ENCODE measurements around the gene RHOF. TPM values are rescaled to one million over a fixed set of nuclear protein-coding genes. Genes with fewer than 3 reads are reported as not detected.
"Not testable (repeated sequence)": the region's sequence is repeated elsewhere in the genome, so short reads cannot be mapped to it uniquely, and the experiment has no call there.

Gene RHOF
- total and polyA plus RNA-seq, 2 donors, result 12.9 to 33.3 TPM

DNA sequence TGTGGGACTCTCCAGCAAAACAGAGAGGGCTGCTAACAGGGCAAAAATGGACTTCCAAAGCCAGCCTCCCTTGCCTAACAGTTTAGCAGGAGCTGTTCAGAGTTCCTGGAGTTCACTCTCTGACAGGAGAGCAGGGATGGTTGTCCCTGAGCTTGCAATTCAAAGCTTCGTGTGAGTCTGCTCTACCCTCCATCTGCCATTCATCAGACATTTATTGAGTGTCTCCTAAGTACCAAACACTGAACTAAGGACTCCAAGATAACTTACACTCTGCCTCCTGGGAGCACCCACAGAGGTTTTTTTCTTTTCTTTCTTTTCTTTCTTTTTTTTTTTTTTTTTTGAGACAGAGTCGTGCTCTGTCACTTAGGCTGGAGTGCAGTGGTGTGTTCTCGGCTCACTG, 28.7 kb downstream of the RHOF start:
- Histone ChIP-seq H3K9me3 (ENCODE audit: control insufficient read depth in 2 of 2, insufficient read depth in 1 of 2, low read length in 1 of 2) (peaks cover 0 to 2% of the 10 kb centered on the region in 2 donors), H3K27ac (ENCODE audit: low read depth in 1 of 2, low read length in 1 of 2) (no peak overlapping the region), H3K36me3 (ENCODE audit: control insufficient read depth in 2 of 2, insufficient read depth in 2 of 2, low read length in 1 of 2) (peaks cover 0 to 4% of the 10 kb centered on the region in 2 donors), H3K27me3 (ENCODE audit: control insufficient read depth in 2 of 2, insufficient read depth in 1 of 2, low read length in 1 of 2) (no peaks in the 10 kb centered on the region), H3K4me3 (ENCODE audit: low read length in 2 of 2) (no peak overlapping the region), H3K4me1 (ENCODE audit: control insufficient read depth in 2 of 2, insufficient read depth in 2 of 2, low read length in 2 of 2) (no peaks in the 10 kb centered on the region)
- 96% methylated on average over 3 of the region's 3 CpGs for WGBS
- no peak for DNase-seq (ENCODE audit: low read depth in 6 of 9, low spot score in 9 of 9)

DNA sequence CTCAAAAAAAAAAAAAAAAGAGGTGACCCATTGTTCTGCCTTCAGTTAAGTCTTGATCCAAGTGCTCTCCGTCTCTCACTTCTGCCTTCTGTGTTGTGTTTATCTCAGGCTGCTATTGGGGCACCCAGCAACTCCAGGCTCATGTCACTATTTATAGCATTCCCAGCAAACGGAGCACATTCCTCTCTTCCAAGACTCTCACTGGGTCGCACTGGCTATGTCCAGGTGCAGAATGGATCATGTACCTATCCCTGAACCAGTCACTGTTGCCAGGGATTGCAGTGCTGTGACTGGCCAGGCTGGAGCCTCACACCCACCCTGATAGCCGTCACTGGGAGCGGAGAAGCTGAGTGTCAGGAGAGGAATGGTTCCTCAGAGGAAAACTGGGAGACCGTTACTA, 31.2 kb downstream of the RHOF start:
- DNase-seq (ENCODE audit: low read depth in 6 of 9, low spot score in 9 of 9), result no peak
- no peaks in the 10 kb centered on the region for H3K27me3 ChIP-seq (ENCODE audit: control insufficient read depth in 2 of 2, insufficient read depth in 1 of 2, low read length in 1 of 2)
- peaks cover 0 to 4% of the 10 kb centered on the region in 2 donors for H3K36me3 ChIP-seq (ENCODE audit: control insufficient read depth in 2 of 2, insufficient read depth in 2 of 2, low read length in 1 of 2)
- no peak overlapping the region for H3K4me3 ChIP-seq (ENCODE audit: low read length in 2 of 2)
- 99% methylated on average over 6 of the region's 6 CpGs for WGBS
- no peak overlapping the region for H3K27ac ChIP-seq (ENCODE audit: low read depth in 1 of 2, low read length in 1 of 2)
- H3K9me3 ChIP-seq (ENCODE audit: control insufficient read depth in 2 of 2, insufficient read depth in 1 of 2, low read length in 1 of 2), result peaks cover 0 to 2% of the 10 kb centered on the region in 2 donors
- no peaks in the 10 kb centered on the region for H3K4me1 ChIP-seq (ENCODE audit: control insufficient read depth in 2 of 2, insufficient read depth in 2 of 2, low read length in 2 of 2)

DNA sequence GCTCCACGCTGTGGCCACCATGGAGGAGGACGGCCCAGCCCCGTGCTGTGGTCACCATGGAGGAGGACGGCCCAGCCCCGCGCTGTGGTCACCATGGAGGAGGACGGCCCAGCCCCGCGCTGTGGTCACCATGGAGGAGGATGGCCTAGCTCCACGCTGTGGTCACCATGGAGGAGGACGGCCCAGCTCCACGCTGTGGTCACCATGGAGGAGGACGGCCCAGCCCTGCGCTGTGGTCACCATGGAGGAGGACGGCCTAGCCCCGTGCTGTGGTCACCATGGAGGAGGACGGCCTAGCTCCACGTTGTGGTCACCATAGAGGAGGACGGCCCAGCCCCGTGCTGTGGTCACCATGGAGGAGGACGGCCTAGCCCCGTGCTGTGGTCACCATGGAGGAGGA, 35.0 kb downstream of the RHOF start:
- not testable (repeated sequence) for H3K4me1 ChIP-seq (ENCODE audit: control insufficient read depth in 2 of 2, insufficient read depth in 2 of 2, low read length in 2 of 2); H3K9me3 ChIP-seq (ENCODE audit: control insufficient read depth in 2 of 2, insufficient read depth in 1 of 2, low read length in 1 of 2); H3K4me3 ChIP-seq (ENCODE audit: low read length in 2 of 2); H3K27ac ChIP-seq (ENCODE audit: low read depth in 1 of 2, low read length in 1 of 2); H3K36me3 ChIP-seq (ENCODE audit: control insufficient read depth in 2 of 2, insufficient read depth in 2 of 2, low read length in 1 of 2); DNase-seq (ENCODE audit: low read depth in 6 of 9, low spot score in 9 of 9); H3K27me3 ChIP-seq (ENCODE audit: control insufficient read depth in 2 of 2, insufficient read depth in 1 of 2, low read length in 1 of 2)
- 97% methylated on average over 22 of the region's 22 CpGs for WGBS

DNA sequence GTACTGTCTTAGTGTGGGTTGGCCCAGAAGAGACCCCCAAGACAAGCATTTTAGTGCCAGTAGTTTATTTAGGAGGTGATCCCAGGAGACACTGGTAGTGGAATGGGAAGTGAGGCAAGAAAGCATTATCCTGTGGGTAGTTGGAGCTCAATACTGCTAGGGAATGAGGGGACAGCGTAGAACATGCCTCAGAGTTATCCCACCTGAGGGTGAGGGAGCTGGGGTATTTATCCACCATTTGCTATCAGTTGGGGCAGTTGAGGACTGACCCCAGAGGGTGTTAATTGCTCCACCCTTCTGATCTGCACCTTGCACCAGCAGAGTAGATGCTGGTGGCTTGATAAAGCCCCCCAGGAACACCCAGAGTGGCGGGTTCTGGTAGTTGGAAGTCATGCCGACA, 37.9 kb downstream of the RHOF start:
- no peaks in the 10 kb centered on the region for H3K9me3 ChIP-seq (ENCODE audit: control insufficient read depth in 2 of 2, insufficient read depth in 1 of 2, low read length in 1 of 2)
- H3K4me3 ChIP-seq (ENCODE audit: low read length in 2 of 2), result no peak overlapping the region
- DNase-seq (ENCODE audit: low read depth in 6 of 9, low spot score in 9 of 9), result no peak
- H3K36me3 ChIP-seq (ENCODE audit: control insufficient read depth in 2 of 2, insufficient read depth in 2 of 2, low read length in 1 of 2), result peaks cover 4 to 8% of the 10 kb centered on the region in 2 donors
- H3K27me3 ChIP-seq (ENCODE audit: control insufficient read depth in 2 of 2, insufficient read depth in 1 of 2, low read length in 1 of 2), result no peaks in the 10 kb centered on the region
- no peak overlapping the region for H3K27ac ChIP-seq (ENCODE audit: low read depth in 1 of 2, low read length in 1 of 2)
- 97% methylated on average over 3 of the region's 3 CpGs for whole genome bisulfite sequencing
- peaks cover 4 to 8% of the 10 kb centered on the region in 2 donors for H3K4me1 ChIP-seq (ENCODE audit: control insufficient read depth in 2 of 2, insufficient read depth in 2 of 2, low read length in 2 of 2)

DNA sequence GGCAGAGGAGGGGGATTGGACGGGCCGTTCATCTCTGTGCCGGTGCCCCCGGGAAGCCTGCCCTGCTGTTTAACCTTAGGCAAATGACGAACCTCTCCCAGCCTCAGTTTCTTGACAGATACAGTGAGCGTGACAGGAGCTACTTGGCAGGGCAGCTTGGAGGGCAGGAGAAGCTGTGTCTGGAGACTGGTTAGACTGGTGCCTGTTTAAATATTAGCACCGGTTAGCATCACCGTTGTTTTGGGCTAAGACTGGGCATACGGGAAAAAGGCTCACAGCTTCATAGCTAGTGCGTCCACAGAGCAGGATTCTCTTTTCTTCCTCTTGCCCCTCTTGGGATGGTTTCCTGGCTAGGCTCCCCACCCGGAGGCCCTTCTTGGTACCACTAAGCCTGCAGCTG, 38.7 kb downstream of the RHOF start:
- no peaks in the 10 kb centered on the region for H3K27me3 ChIP-seq (ENCODE audit: control insufficient read depth in 2 of 2, insufficient read depth in 1 of 2, low read length in 1 of 2)
- WGBS, result 98% methylated on average over 11 of the region's 11 CpGs
- H3K4me1 ChIP-seq (ENCODE audit: control insufficient read depth in 2 of 2, insufficient read depth in 2 of 2, low read length in 2 of 2), result peaks cover 4 to 13% of the 10 kb centered on the region in 2 donors
- peaks cover 4 to 12% of the 10 kb centered on the region in 2 donors for H3K36me3 ChIP-seq (ENCODE audit: control insufficient read depth in 2 of 2, insufficient read depth in 2 of 2, low read length in 1 of 2)
- DNase-seq (ENCODE audit: low read depth in 6 of 9, low spot score in 9 of 9), result no peak
- no peaks in the 10 kb centered on the region for H3K9me3 ChIP-seq (ENCODE audit: control insufficient read depth in 2 of 2, insufficient read depth in 1 of 2, low read length in 1 of 2)
- no peak overlapping the region for H3K4me3 ChIP-seq (ENCODE audit: low read length in 2 of 2)
- H3K27ac ChIP-seq (ENCODE audit: low read depth in 1 of 2, low read length in 1 of 2), result no peak overlapping the region

DNA sequence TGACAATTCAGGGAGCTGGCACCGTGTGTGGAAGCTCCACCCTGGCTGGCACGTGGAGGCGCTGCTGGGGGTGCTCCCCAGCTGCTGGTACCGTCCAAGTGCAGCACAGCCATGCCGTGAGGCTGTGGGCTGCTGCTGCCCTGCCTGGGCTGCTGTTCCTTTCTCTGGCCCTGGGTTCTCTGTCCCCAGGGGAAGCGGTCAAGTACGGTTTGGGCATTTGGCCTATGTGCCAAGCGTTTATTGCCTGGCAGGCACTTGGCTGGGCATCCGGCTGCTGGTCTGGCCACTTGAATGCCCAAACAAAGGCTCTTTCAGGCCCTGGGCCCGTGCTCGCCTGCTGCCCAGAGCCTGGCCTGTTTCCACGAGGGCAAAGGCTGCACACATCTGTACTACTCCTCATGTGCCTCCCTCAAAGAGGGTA, 39.6 kb downstream of the RHOF start:
- H3K9me3 ChIP-seq (ENCODE audit: control insufficient read depth in 2 of 2, insufficient read depth in 1 of 2, low read length in 1 of 2), result no peaks in the 10 kb centered on the region
- peaks cover 4 to 19% of the 10 kb centered on the region in 2 donors for H3K4me1 ChIP-seq (ENCODE audit: control insufficient read depth in 2 of 2, insufficient read depth in 2 of 2, low read length in 2 of 2)
- H3K36me3 ChIP-seq (ENCODE audit: control insufficient read depth in 2 of 2, insufficient read depth in 2 of 2, low read length in 1 of 2), result peaks cover 4 to 12% of the 10 kb centered on the region in 2 donors
- no peak overlapping the region for H3K27ac ChIP-seq (ENCODE audit: low read depth in 1 of 2, low read length in 1 of 2)
- H3K4me3 ChIP-seq (ENCODE audit: low read length in 2 of 2), result no peak overlapping the region
- WGBS, result 95% methylated on average over 12 of the region's 12 CpGs
- no peak for DNase-seq (ENCODE audit: low read depth in 6 of 9, low spot score in 9 of 9)
- no peaks in the 10 kb centered on the region for H3K27me3 ChIP-seq (ENCODE audit: control insufficient read depth in 2 of 2, insufficient read depth in 1 of 2, low read length in 1 of 2)

DNA sequence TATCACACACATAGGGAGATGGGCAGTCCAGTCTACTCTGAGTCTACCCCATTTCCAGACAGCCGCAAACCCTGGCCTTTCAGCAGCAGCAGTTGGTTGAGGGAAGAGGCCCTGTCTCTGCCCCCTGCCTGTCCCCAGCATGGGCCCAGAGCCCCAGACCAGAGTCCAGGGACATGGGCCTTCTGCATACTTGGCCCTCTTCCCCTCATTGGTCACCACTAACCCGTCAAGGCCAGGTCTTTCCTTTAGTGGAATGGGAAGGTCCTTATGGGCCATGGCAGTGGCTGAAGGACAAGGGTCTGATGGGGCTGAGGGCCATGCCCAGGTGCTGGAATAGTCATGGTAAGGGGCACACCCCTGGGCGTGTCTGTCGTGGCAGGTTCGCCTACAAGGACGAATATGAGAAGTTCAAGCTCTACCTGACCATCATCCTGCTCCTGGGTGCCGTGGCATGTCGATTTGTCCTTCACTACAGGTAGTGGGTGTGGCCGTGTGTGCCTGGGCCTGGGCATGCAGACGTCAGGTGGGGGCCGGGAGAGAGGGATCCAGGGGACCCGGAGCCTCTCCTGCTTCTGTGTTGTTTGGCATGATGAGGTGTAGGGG, 41.6 kb downstream of the RHOF start:
- DNase-seq (ENCODE audit: low read depth in 6 of 9, low spot score in 9 of 9), result no peak
- H3K27me3 ChIP-seq (ENCODE audit: control insufficient read depth in 2 of 2, insufficient read depth in 1 of 2, low read length in 1 of 2), result no peaks in the 10 kb centered on the region
- H3K4me3 ChIP-seq (ENCODE audit: low read length in 2 of 2), result no peak overlapping the region
- WGBS, result 98% methylated on average over 12 of the region's 12 CpGs
- no peak overlapping the region for H3K27ac ChIP-seq (ENCODE audit: low read depth in 1 of 2, low read length in 1 of 2)
- peaks cover 4 to 15% of the 10 kb centered on the region in 2 donors for H3K36me3 ChIP-seq (ENCODE audit: control insufficient read depth in 2 of 2, insufficient read depth in 2 of 2, low read length in 1 of 2)
- H3K9me3 ChIP-seq (ENCODE audit: control insufficient read depth in 2 of 2, insufficient read depth in 1 of 2, low read length in 1 of 2), result no peaks in the 10 kb centered on the region
- peaks cover 3 to 26% of the 10 kb centered on the region in 2 donors for H3K4me1 ChIP-seq (ENCODE audit: control insufficient read depth in 2 of 2, insufficient read depth in 2 of 2, low read length in 2 of 2)

DNA sequence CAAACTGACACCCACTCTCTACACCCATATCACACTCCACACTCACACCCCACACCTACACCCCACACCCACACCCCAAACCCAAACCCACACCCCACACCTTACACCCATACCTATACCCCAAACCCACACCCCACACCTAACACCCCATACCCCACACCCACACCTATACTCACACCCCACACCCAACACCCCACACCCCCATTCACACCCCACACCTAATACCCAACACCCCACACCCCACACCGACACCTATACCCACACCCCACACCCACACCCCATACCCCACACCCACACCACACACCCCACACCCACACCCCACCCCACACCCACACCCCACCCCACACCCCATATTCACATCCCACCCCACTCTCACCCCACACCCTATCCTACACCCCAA, 42.5 kb downstream of the RHOF start:
- peaks cover 0 to 19% of the 10 kb centered on the region in 2 donors for H3K4me1 ChIP-seq (ENCODE audit: control insufficient read depth in 2 of 2, insufficient read depth in 2 of 2, low read length in 2 of 2)
- H3K36me3 ChIP-seq (ENCODE audit: control insufficient read depth in 2 of 2, insufficient read depth in 2 of 2, low read length in 1 of 2), result peaks cover 4 to 15% of the 10 kb centered on the region in 2 donors
- 100% methylated on average over 1 of the region's 1 CpG for WGBS
- H3K27me3 ChIP-seq (ENCODE audit: control insufficient read depth in 2 of 2, insufficient read depth in 1 of 2, low read length in 1 of 2), result no peaks in the 10 kb centered on the region
- H3K4me3 ChIP-seq (ENCODE audit: low read length in 2 of 2), result no peak overlapping the region
- H3K27ac ChIP-seq (ENCODE audit: low read depth in 1 of 2, low read length in 1 of 2), result no peak overlapping the region
- no peak for DNase-seq (ENCODE audit: low read depth in 6 of 9, low spot score in 9 of 9)
- no peaks in the 10 kb centered on the region for H3K9me3 ChIP-seq (ENCODE audit: control insufficient read depth in 2 of 2, insufficient read depth in 1 of 2, low read length in 1 of 2)

DNA sequence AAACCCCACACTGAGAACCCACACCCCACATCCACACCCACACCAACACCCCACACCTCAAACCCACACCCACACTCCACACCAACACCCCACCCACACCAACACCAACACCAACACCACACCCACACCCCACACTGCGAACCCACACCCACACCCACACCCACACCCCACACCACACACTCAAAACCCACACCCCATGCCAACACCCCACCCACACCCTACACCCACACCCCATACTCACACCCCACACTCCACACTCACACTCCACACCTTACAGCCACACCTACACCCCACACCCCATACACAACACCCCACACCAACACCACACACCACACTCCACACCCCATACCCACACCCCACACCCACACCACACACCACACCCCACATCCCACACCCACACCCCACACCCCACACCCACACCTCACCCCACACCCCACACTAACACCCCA, 43.0 kb downstream of the RHOF start:
- 90% methylated on average over 1 of the region's 1 CpG for WGBS
- H3K27ac ChIP-seq (ENCODE audit: low read depth in 1 of 2, low read length in 1 of 2), result peak overlapping the region in 1 of 2 donors; percentile 18

More for the DNA sequence above, 43.0 kb downstream of the RHOF start:
- H3K27me3 ChIP-seq (ENCODE audit: control insufficient read depth in 2 of 2, insufficient read depth in 1 of 2, low read length in 1 of 2), result no peaks in the 10 kb centered on the region
- H3K4me3 ChIP-seq (ENCODE audit: low read length in 2 of 2), result no peak overlapping the region
- H3K4me1 ChIP-seq (ENCODE audit: control insufficient read depth in 2 of 2, insufficient read depth in 2 of 2, low read length in 2 of 2), result peaks cover 0 to 19% of the 10 kb centered on the region in 2 donors
- DNase-seq (ENCODE audit: low read depth in 6 of 9, low spot score in 9 of 9), result no peak
- no peaks in the 10 kb centered on the region for H3K9me3 ChIP-seq (ENCODE audit: control insufficient read depth in 2 of 2, insufficient read depth in 1 of 2, low read length in 1 of 2)
- peaks cover 4 to 15% of the 10 kb centered on the region in 2 donors for H3K36me3 ChIP-seq (ENCODE audit: control insufficient read depth in 2 of 2, insufficient read depth in 2 of 2, low read length in 1 of 2)

All from thymus (tissue), 11 donors.